OCI-LY1 (cell line): Measurements from ENCODE around the gene ZNF33A.
"Not testable (repeated sequence)": the region's sequence is repeated elsewhere in the genome, so short reads cannot be mapped to it uniquely, and the experiment has no call there.

Experiments used
- H2AFZ ChIP-seq: fragments of 200-600 bp; sonication (generic), shearing (Covaris generic); 2 replicates; pipeline ENCODE4 v1.6.0; 2014; ENCODE audit warnings: antibody characterized with exemption, mild to moderate bottlenecking, low read length
- H3F3A ChIP-seq: fragments of 200-600 bp; sonication (generic), shearing (Covaris generic); 2 replicates; pipeline ENCODE4 v1.6.0; 2014; ENCODE audit warnings: mild to moderate bottlenecking, antibody characterized with exemption, low read length, moderate library complexity; ENCODE audit not compliant: insufficient read depth
- H3K27ac ChIP-seq: fragments of 200-600 bp; sonication (generic); 2 replicates; pipeline ENCODE4 v1.5.1; 2014; ENCODE audit warnings: low read length, mixed run types, mild to moderate bottlenecking, low read depth; ENCODE audit not compliant: poor library complexity, severe bottlenecking
- H3K27me3 ChIP-seq: fragments of 200-600 bp; sonication (generic); 2 replicates; pipeline ENCODE4 v1.6.0; 2014; ENCODE audit warnings: antibody characterized with exemption, mild to moderate bottlenecking, low read length, moderate library complexity; ENCODE audit not compliant: insufficient read depth
- H3K36me3 ChIP-seq: fragments of 200-600 bp; sonication (generic); 2 replicates; pipeline ENCODE4 v1.6.1; 2014; ENCODE audit warnings: mild to moderate bottlenecking, antibody characterized with exemption, low read length, moderate library complexity, mixed read lengths; ENCODE audit not compliant: insufficient read depth
- H3K4me1 ChIP-seq: fragments of 200-600 bp; sonication (generic); 2 replicates; pipeline ENCODE4 v1.5.1; 2014; ENCODE audit warnings: mild to moderate bottlenecking, low read length, moderate library complexity; ENCODE audit not compliant: insufficient read depth, severe bottlenecking
- H3K4me2 ChIP-seq: fragments of 200-600 bp; sonication (generic), shearing (Covaris generic); 2 replicates; pipeline ENCODE4 v1.6.1; 2014; ENCODE audit warnings: low read length
- H3K4me3 ChIP-seq: fragments of 200-600 bp; sonication (generic); 2 replicates; pipeline ENCODE4 v1.5.1; 2014; ENCODE audit warnings: low read length, low read depth, mild to moderate bottlenecking, mixed read lengths; ENCODE audit not compliant: poor library complexity, severe bottlenecking
- H3K79me2 ChIP-seq: fragments of 200-600 bp; shearing (Covaris generic); 2 replicates; pipeline ENCODE4 v1.6.1; 2016; ENCODE audit warnings: mixed run types, low read length, mixed read lengths; ENCODE audit not compliant: insufficient read depth
- H3K9ac ChIP-seq: fragments of 200-600 bp; sonication (generic), shearing (Covaris generic); 2 replicates; pipeline ENCODE4 v1.6.1; 2014; ENCODE audit warnings: mild to moderate bottlenecking, low read length, mixed read lengths
- H3K9me2 ChIP-seq: fragments of 200-600 bp; sonication (generic), shearing (Covaris generic); 2 replicates; pipeline ENCODE4 v1.6.1; 2014; ENCODE audit warnings: low read depth, mild to moderate bottlenecking, low read length, mixed read lengths
- H3K9me3 ChIP-seq: fragments of 200-600 bp; shearing (Covaris generic); 2 replicates; pipeline ENCODE4 v1.6.1; 2014; ENCODE audit warnings: low read length, mixed read lengths
- H4K20me1 ChIP-seq: fragments of 200-600 bp; sonication (generic), shearing (Covaris generic); 2 replicates; pipeline ENCODE4 v1.6.0; 2016; ENCODE audit warnings: mild to moderate bottlenecking, low read length; ENCODE audit not compliant: insufficient read depth
- CTCF ChIP-seq: fragments of 200-600 bp; sonication (generic), shearing (Covaris generic); IDR thresholded peaks from 2 replicates; pipeline ENCODE4 v1.5.1; 2017; ENCODE audit warnings: mild to moderate bottlenecking, antibody characterized with exemption, low read length, moderate library complexity, mixed read lengths
- EZH2 ChIP-seq: fragments of 200-600 bp; sonication (generic), shearing (Covaris generic); IDR thresholded peaks from 2 replicates; pipeline ENCODE4 v1.8.0; 2017; ENCODE audit warnings: borderline replicate concordance, mixed run types, mild to moderate bottlenecking, antibody characterized with exemption, low read length, moderate library complexity, mixed read lengths

ZNF33A gene

DNA sequence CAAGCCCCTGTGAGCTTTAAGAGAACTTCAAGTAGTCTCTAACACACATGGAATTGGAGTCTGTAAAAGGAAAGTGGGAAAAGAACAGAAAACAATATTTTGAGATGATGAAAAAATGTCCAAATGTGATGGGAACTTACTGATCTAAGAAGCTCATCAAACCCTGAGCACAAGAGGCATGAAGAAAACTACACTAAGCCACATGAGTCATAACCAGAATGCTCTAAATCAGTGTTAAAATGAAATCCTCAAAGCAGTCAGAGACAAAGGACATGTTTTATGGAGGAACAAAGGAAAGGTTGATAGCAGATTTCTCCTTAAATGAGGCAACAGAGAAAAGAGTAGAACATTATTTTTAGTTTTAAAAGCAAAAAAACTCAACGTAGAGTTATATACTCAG is 37.2 kb downstream of the ZNF33A start:
- no peaks in the 10 kb centered on the region for H3K4me1 ChIP-seq
- H3K9me3 ChIP-seq: peaks cover 4% of the 10 kb centered on the region; the same call in 1 of the 2 replicates
- H4K20me1 ChIP-seq: no peaks in the 10 kb centered on the region
- H3K36me3 ChIP-seq: peaks cover 67% of the 10 kb centered on the region
- H3K79me2 ChIP-seq: no peaks in the 10 kb centered on the region
- no peak overlapping the region for H3K9ac ChIP-seq
- no peak overlapping the region for H3K27ac ChIP-seq
- H3K4me3 ChIP-seq: no peak overlapping the region
- H2AFZ ChIP-seq: no peak overlapping the region
- TF ChIP-seq CTCF: no peak
- TF ChIP-seq EZH2: no peak
- H3F3A ChIP-seq: no peaks in the 10 kb centered on the region
- H3K4me2 ChIP-seq: no peak overlapping the region
- H3K27me3 ChIP-seq: no peaks in the 10 kb centered on the region
- H3K9me2 ChIP-seq: no peaks in the 10 kb centered on the region

DNA sequence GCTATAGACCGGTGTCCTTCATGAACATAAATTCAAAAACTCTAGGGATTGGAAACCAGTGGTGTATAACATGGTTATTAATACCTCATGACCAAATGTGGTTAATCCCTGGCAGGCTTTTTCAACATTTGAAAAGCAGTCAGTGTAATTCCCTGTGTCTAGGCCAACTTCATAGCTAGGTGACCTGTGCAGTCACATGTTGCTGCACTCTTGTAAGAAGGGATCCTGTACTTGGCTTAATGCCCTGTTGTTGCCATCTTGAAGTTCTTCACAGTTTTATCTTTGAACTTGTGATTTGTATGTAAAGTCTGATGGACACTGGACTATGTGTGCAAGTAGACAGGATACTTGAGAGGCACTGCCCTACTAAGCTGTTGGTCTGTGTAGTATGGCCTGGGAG is 39.7 kb downstream of the ZNF33A start:
- Histone ChIP-seq H3K4me2 (no peak overlapping the region), H3K4me3 (no peak overlapping the region), H4K20me1 (no peaks in the 10 kb centered on the region), H3K9me2 (no peaks in the 10 kb centered on the region), H3K27me3 (no peaks in the 10 kb centered on the region), H2AFZ (no peak overlapping the region), H3K4me1 (no peaks in the 10 kb centered on the region), H3K9me3 (peaks cover 21% of the 10 kb centered on the region), H3K36me3 (peaks cover 72% of the 10 kb centered on the region), H3F3A (no peaks in the 10 kb centered on the region), H3K79me2 (no peaks in the 10 kb centered on the region), H3K9ac (no peak overlapping the region), H3K27ac (no peak overlapping the region)
- no peak for TF ChIP-seq CTCF
- TF ChIP-seq EZH2: no peak

DNA sequence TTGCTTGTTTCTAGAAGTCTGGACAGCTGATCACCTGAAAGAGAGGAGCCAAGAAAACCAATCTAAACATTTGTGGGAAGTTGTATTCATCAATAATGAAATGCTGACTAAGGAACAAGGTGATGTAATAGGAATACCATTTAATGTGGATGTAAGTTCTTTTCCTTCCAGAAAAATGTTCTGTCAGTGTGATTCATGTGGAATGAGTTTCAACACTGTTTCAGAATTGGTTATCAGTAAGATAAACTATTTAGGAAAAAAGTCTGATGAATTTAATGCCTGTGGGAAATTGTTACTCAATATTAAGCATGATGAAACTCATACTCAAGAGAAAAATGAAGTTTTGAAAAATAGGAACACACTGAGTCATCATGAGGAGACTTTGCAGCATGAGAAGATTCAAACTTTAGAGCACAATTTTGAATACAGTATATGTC is 43.9 kb downstream of the ZNF33A start:
- no peak overlapping the region for H3K4me2 ChIP-seq
- peaks cover 78% of the 10 kb centered on the region for H3K36me3 ChIP-seq
- no peaks in the 10 kb centered on the region for H3F3A ChIP-seq
- TF ChIP-seq EZH2 (no peak), CTCF (no peak)
- H3K27ac ChIP-seq: no peak overlapping the region
- no peaks in the 10 kb centered on the region for H4K20me1 ChIP-seq
- no peaks in the 10 kb centered on the region for H3K9me2 ChIP-seq
- no peaks in the 10 kb centered on the region for H3K4me1 ChIP-seq
- H2AFZ ChIP-seq: no peak overlapping the region
- H3K9me3 ChIP-seq: peaks cover 45% of the 10 kb centered on the region
- no peak overlapping the region for H3K9ac ChIP-seq
- H3K79me2 ChIP-seq: no peaks in the 10 kb centered on the region
- H3K27me3 ChIP-seq: no peaks in the 10 kb centered on the region
- no peak overlapping the region for H3K4me3 ChIP-seq

DNA sequence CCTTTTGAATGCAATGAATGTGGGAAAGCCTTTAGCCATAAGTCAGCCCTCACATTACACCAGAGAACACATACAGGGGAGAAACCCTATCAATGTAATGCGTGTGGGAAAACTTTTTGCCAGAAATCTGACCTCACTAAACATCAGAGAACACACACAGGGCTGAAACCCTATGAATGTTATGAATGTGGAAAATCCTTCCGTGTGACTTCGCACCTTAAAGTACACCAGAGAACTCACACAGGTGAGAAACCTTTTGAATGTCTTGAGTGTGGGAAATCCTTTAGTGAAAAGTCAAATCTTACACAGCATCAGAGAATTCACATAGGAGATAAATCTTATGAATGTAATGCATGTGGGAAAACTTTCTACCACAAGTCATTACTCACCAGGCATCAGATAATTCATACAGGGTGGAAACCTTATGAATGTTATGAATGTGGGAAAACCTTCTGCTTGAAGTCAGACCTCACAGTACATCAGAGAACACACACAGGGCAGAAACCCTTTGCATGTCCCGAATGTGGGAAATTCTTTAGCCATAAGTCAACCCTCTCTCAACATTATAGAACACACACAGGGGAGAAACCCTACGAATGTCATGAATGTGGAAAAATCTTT is 44.9 kb downstream of the ZNF33A start:
- not testable (repeated sequence) for H2AFZ ChIP-seq, H3K27ac ChIP-seq
- H3K9me3 ChIP-seq: peaks cover 45% of the 10 kb centered on the region

DNA sequence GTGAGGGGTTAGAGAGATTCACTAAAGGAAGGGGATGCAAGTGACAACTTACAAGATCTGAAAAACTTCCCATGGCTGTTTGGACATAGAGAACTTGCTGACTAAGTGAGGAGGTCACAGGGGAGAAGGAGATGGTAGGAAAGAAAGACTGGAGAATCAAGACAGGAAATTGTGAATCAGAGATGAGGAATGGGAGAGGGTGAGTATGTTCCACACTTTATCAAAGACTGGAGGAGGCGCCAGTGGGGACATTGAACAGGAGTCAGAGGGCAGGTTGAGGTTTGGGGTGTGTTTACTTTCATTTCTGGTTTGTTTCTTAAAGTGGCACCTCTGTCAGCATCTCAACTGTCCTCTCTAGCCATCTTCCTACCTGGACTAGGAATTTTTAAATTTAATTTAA is 59.2 kb downstream of the ZNF33A start:
- not testable (repeated sequence) for H3K9me3 ChIP-seq, H3F3A ChIP-seq, H3K9ac ChIP-seq, H3K79me2 ChIP-seq, H4K20me1 ChIP-seq, H3K27me3 ChIP-seq, H3K4me2 ChIP-seq, H3K27ac ChIP-seq, H3K36me3 ChIP-seq, H2AFZ ChIP-seq, H3K4me1 ChIP-seq, H3K9me2 ChIP-seq, H3K4me3 ChIP-seq

More for the DNA sequence above, 44.9 kb downstream of the ZNF33A start:
- H3K4me3 ChIP-seq, H4K20me1 ChIP-seq, H3K79me2 ChIP-seq, H3K9me2 ChIP-seq, H3F3A ChIP-seq, H3K4me1 ChIP-seq, H3K4me2 ChIP-seq, H3K27me3 ChIP-seq, H3K9ac ChIP-seq: not testable (repeated sequence)
- H3K36me3 ChIP-seq: peaks cover 75% of the 10 kb centered on the region
